Stimulated activated CD4-positive, alpha-beta T cell treated with anti-CD3 and anti-CD28 coated beads, Interleukin-4, amount 100 ng/mL, for 48 hours (primary cell): ENCODE data around the gene KIRREL3.

Source experiments
- DNase-seq, 2 donors: peaks; one replicate each; pipeline ENCODE4 v3.0.0-alpha.2; 2020; ENCODE audit warnings: low read depth in 2 of 2

Gene KIRREL3

GRCh38 chr11:126914941-126915340, 85.6 kb downstream of the KIRREL3 start:
- DNase-seq = no peak

GRCh38 chr11:126914166-126914565, 86.4 kb downstream of the KIRREL3 start:
- DNase-seq = no peak

GRCh38 chr11:126904520-126904919, 96.0 kb downstream of the KIRREL3 start:
- no peak for DNase-seq

GRCh38 chr11:126901783-126902182, 98.8 kb downstream of the KIRREL3 start:
- no peak for DNase-seq

GRCh38 chr11:126899961-126900748, 100.4 kb downstream of the KIRREL3 start:
- no peak for DNase-seq

DNA sequence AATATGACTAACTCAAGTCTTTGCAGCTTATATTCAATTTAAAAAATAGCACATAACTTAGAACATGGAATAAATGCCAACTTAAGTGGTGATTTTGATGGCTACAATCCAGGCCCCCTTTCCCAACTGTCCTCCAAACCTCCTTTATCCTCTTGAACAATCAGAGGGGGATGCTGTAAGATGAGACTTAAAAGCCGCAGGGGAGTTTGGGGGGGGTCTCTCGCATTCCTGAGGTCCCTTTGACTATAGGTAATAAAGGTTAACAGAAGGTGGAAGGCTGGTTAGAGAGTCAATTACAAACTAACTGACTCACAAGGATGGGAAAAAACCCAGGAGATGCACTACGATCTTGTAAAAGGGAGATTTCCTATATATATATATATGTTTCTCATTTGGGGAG, 101.8 kb downstream of the KIRREL3 start:
- DNase-seq = no peak

GRCh38 chr11:126897430-126897829, 103.1 kb downstream of the KIRREL3 start:
- DNase-seq = no peak

GRCh38 chr11:126896025-126896424, 104.5 kb downstream of the KIRREL3 start:
- no peak for DNase-seq

- no peak for DNase-seq
Measured at GRCh38 chr11:126893796-126894195, 106.8 kb downstream of the KIRREL3 start.

GRCh38 chr11:126892756-126893155, 107.8 kb downstream of the KIRREL3 start:
- DNase-seq = no peak

GRCh38 chr11:126891556-126892217, 108.9 kb downstream of the KIRREL3 start:
- DNase-seq = no peak

DNA sequence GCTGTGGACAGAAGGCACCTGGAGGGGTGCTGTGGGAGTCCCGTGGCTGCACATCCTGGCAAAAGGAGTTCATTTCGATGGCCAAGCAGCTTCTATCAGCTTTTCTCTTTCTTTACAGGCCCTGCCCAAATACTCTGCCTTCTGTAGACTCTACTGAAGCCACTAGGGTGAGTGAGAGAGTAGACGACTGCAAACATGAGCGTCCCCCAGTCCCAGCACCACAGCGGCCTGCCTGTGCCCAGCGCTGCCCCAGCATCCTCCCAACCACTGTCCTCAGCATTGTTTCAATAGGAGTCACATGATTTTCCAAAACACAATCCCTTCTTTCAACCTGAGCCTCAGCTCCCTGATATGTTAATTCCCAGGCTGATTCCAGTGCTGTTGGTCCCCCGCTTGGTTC, 110.0 kb downstream of the KIRREL3 start:
- no peak for DNase-seq

DNA sequence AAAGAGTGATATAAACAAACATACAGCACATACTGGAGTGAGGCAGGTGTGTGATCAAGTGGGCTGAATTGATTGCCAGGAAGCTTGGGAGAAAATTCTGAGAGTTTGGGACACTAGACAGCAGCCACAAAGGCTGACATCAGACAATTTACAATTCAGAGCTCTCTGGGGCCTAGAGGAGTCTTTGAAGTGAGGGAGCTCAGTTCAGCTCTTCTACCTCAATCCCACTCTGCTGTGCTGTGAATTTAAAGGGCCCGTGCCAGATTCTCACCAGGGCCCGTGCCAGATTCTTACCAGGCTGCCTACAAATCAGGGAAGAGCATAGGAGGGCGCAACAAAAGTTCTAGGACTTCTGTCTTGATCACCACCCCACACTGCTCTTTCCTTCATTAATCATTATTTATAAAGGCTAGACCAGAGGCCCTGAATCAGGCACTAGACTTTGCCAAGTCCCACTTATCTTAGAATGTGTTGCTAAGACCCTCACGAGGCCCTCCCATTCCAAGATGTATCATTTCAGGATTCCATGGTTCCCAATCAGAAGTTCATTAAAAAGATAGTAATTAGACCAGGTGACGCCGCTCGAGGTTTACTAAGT, 112.4 kb downstream of the KIRREL3 start:
- DNase-seq = no peak

DNA sequence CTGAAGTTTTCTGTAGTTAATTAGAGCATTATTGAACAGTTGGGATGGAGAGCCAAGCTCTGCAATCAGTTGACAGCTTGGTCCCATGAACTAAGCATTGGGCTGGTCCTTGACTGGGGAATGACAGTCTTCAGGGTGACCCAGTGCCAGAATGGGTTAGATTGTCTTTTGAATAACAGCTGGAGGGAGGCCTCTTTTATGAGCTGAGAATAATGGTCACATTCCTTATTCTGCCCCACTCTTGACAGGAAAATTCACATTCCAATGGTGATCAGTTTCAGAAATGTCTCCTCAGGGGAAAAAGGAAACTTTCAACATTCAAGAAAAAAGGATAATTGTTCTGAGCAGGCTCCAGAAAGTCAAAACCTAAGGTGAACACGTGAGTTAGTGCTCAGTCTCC, 113.9 kb downstream of the KIRREL3 start:
- DNase-seq = no peak

- DNase-seq = no peak
Measured at GRCh38 chr11:126886085-126886484, 114.5 kb downstream of the KIRREL3 start.

DNA sequence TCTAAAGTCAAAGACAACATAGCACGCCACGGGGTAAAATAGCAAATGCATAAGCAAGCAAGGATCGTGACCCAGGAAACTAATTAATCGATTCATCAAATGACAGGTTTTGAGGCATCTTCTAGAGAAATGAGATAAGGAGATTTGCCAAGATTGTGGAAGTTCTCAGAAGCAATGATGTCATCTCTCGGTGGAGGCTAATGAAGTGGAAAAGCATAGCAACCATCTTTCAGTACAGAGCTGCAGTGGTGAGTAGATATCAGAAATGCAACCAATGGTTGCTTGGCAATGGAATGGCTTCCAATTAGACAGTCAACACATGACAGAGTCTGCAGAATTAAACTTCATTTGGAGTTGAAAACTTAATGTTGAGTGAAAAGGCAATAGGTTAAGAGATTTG, 116.0 kb downstream of the KIRREL3 start:
- DNase-seq = no peak

GRCh38 chr11:126884192-126884591, 116.4 kb downstream of the KIRREL3 start:
- no peak for DNase-seq

- DNase-seq = no peak
Measured at GRCh38 chr11:126880872-126881271, 119.7 kb downstream of the KIRREL3 start.

DNA sequence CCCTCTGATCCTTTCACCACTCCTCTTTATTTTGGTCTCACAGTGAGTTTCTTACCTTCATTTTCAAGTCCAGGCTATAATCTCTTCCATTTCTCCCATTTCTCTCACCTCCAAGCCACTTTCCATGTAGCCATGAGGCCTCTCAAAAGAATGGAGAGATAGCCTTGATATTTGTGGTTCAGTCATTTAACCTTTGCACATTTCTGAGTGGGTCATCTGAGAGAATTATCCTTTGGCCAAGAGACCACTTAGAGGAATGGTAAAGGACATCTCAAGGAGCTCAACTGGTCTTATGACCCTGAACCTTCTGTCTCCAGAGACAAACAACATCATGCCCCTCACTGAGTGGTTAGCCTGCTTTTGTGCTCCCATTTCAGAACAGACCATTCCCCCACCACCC, 121.1 kb downstream of the KIRREL3 start:
- no peak for DNase-seq

DNA sequence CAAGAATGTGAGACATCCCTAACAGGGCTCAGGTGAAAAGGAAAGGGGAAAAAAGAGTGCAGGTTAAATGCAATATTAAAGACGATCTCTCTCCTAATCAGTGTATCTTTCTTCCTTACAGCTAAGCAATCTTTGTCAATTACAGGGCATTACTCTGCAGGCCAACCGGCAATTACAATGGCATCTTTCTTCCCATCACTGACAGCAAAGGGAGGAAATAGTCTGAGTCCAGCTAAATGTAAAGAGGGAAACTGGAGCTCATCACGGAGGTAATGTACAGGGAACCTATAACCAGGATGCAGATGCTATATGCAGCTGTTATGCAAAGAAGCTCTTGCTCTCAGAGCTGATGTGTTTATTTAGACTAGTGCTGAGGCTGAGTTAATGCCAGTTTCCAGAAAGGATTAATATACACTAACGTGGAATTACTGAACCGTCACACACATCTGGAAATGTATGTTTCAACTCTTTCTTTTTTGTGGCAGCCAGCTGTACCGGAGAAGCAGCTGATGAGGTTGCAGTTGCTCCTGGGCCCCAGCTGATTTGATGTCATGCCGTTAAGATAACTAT, 121.6 kb downstream of the KIRREL3 start:
- no peak for DNase-seq

DNA sequence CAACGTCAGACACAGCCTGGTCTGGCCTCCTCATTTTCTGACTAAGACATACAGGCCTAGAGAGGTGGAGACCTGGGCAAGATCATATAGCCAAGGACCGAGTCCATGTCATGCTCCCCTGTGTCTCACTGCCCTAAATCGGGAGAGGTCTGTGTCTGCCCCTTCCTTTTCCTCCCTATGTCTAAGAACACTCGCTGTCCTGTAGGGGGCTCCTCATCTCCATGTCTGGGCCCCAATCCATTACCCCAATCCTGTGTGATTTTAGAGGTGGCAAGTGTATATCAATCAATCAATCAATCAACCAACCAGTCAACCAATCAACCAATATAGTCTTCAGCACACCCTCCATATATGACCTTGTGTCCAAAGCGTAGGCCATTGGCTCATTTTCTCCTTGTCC, 125.7 kb downstream of the KIRREL3 start:
- no peak for DNase-seq

GRCh38 chr11:126874276-126874675, 126.3 kb downstream of the KIRREL3 start:
- DNase-seq = no peak

- no peak for DNase-seq
Measured at GRCh38 chr11:126871792-126872191, 128.8 kb downstream of the KIRREL3 start.
